Activated CD4-positive, alpha-beta memory T cell treated with anti-CD3 and anti-CD28 coated beads, Interleukin-2, amount 10 ng/mL, durations not matched to agents 7 days and 5 days (primary cell): Measurements from ENCODE around the gene KMT2B. TPM values are rescaled to one million over a fixed set of nuclear protein-coding genes. Genes with fewer than 3 reads are reported as not detected.
"Not testable (repeated sequence)": the region's sequence is repeated elsewhere in the genome, so short reads cannot be mapped to it uniquely, and the experiment has no call there.

Source experiments
- CTCF ChIA-PET: fragments of 350-600 bp; sonication (Branson Sonifier 250); formaldehyde crosslinking; loops from one replicate; lab custom pipeline; 2021; ENCODE audit warnings: antibody characterized with exemption, inconsistent platforms; lab: Charles Lee
- POLR2A ChIA-PET: fragments of 350-600 bp; sonication (Branson Sonifier 250); formaldehyde crosslinking; loops from one replicate; lab custom pipeline; 2021; ENCODE audit warnings: antibody characterized with exemption; lab: Charles Lee
- DNase-seq: peaks from one replicate; pipeline ENCODE4 v3.0.0-alpha.2; 2020
- H3K27ac Mint-ChIP-seq: one replicate; pipeline ENCODE4 v1.8.0; 2021; ENCODE audit warnings: mild to moderate bottlenecking, mixed read lengths
- H3K27me3 Mint-ChIP-seq: one replicate; pipeline ENCODE4 v1.8.0; 2021; ENCODE audit warnings: mixed read lengths
- H3K36me3 Mint-ChIP-seq: one replicate; pipeline ENCODE4 v1.8.0; 2021; ENCODE audit warnings: low read depth, mixed read lengths
- H3K4me1 Mint-ChIP-seq: one replicate; pipeline ENCODE4 v1.8.0; 2021; ENCODE audit warnings: mixed read lengths
- H3K4me3 Mint-ChIP-seq: one replicate; pipeline ENCODE4 v1.8.0; 2021; ENCODE audit warnings: mild to moderate bottlenecking, mixed read lengths
- H3K9me3 Mint-ChIP-seq: one replicate; pipeline ENCODE4 v1.8.0; 2021; ENCODE audit warnings: mixed read lengths
- total RNA-seq, 2 experiments: library from RNA; stranded (reverse); gene quantifications; one replicate each; pipeline ENCODE4 v1.2.3, GENCODE V29; 2021

Gene KMT2B
- 10 to 100 TPM; 57.3 to 57.5 TPM for total RNA-seq

GRCh38 chr19:35717665-35718344, at the start of gene KMT2B:
Gene KMT2B (plus strand): TSS chr19:35718003. CDS start chr19:35718019, 16 bp downstream.
- peak within 1 kb of the TSS; percentile 99 for H3K27ac Mint-ChIP-seq
- H3K4me3 Mint-ChIP-seq, result peak within 1 kb of the TSS; percentile 95
- no peaks in the 10 kb centered on the region for H3K27me3 Mint-ChIP-seq
- CTCF ChIA-PET, result interaction anchor here (1.1 to 1.7 kb wide), 6 partner anchors 15 to 214 kb away, joined by 3 to 8 read pairs (median 6); partner anchors contain the start of gene LIN37
- H3K4me1 Mint-ChIP-seq, result peaks cover 52% of the 10 kb centered on the region
- no peaks in the 10 kb centered on the region for H3K9me3 Mint-ChIP-seq
- POLR2A ChIA-PET, result interaction anchor here (0.9 to 5.1 kb wide), 13 partner anchors 9 to 212 kb away, joined by 3 to 45 read pairs (median 6); partner anchors contain the start of genes HAUS5, IGFLR1, LIN37 and PSENEN
- H3K36me3 Mint-ChIP-seq, result peaks cover 58% of the 10 kb centered on the region
- no peak for DNase-seq

- Mint-ChIP-seq H3K27ac (no peak overlapping the region), H3K4me3 (no peak overlapping the region), H3K9me3 (no peaks in the 10 kb centered on the region), H3K36me3 (no peaks in the 10 kb centered on the region), H3K27me3 (peaks cover 40% of the 10 kb centered on the region), H3K4me1 (peaks cover 7% of the 10 kb centered on the region)
- ChIA-PET POLR2A (interaction anchor here (1.5 kb wide), 1 partner anchor 41 kb away, joined by 3 read pairs; the partner anchor contains the start of gene RBM42), CTCF (interaction anchor here (0.6 kb wide), 1 partner anchor 379 kb away, joined by 3 read pairs; no protein-coding TSS in a partner anchor)
- no peak for DNase-seq
These were observed 48.2 kb upstream of the KMT2B start for GRCh38 chr19:35669566-35669965.

- H3K4me3 Mint-ChIP-seq, result no peak overlapping the region
These were observed 47.8 kb upstream of the KMT2B start for GRCh38 chr19:35669974-35670373.

GRCh38 chr19:35670686-35671085, 47.1 kb upstream of the KMT2B start:
- Mint-ChIP-seq H3K4me3 (no peak overlapping the region), H3K4me1 (peaks cover 7% of the 10 kb centered on the region), H3K27me3 (peaks cover 41% of the 10 kb centered on the region), H3K27ac (no peak overlapping the region), H3K36me3 (no peaks in the 10 kb centered on the region), H3K9me3 (no peaks in the 10 kb centered on the region)
- ChIA-PET POLR2A (interaction anchor here (1.5 kb wide), 1 partner anchor 42 kb away, joined by 3 read pairs; the partner anchor contains the start of gene RBM42), CTCF (no interaction called here)
- no peak for DNase-seq

More at GRCh38 chr19:35669974-35670373, 47.8 kb upstream of the KMT2B start:
- Mint-ChIP-seq H3K36me3 (no peaks in the 10 kb centered on the region), H3K9me3 (no peaks in the 10 kb centered on the region), H3K27ac (no peak overlapping the region), H3K27me3 (peaks cover 40% of the 10 kb centered on the region), H3K4me1 (peaks cover 7% of the 10 kb centered on the region)
- DNase-seq, result no peak
- ChIA-PET POLR2A (interaction anchor here (1.5 kb wide), 1 partner anchor 42 kb away, joined by 3 read pairs; the partner anchor contains the start of gene RBM42), CTCF (interaction anchor here (0.6 kb wide), 1 partner anchor 378 kb away, joined by 3 read pairs; no protein-coding TSS in a partner anchor)

GRCh38 chr19:35671818-35672217, 46.0 kb upstream of the KMT2B start:
- peaks cover 44% of the 10 kb centered on the region for H3K27me3 Mint-ChIP-seq
- CTCF ChIA-PET, result no interaction called here
- H3K4me1 Mint-ChIP-seq, result peaks cover 7% of the 10 kb centered on the region
- POLR2A ChIA-PET, result interaction anchor here (1.0 kb wide), 1 partner anchor 9 kb away, joined by 3 read pairs; no protein-coding TSS in a partner anchor
- H3K36me3 Mint-ChIP-seq, result no peaks in the 10 kb centered on the region
- H3K4me3 Mint-ChIP-seq, result no peak overlapping the region
- H3K27ac Mint-ChIP-seq, result no peak overlapping the region
- no peaks in the 10 kb centered on the region for H3K9me3 Mint-ChIP-seq
- no peak for DNase-seq

- Mint-ChIP-seq H3K36me3 (no peaks in the 10 kb centered on the region), H3K27ac (no peak overlapping the region), H3K4me3 (peak overlapping the region; percentile 64), H3K4me1 (peaks cover 7% of the 10 kb centered on the region), H3K27me3 (peaks cover 48% of the 10 kb centered on the region), H3K9me3 (no peaks in the 10 kb centered on the region)
- CTCF ChIA-PET, result interaction anchor here (0.8 to 0.9 kb wide), 3 partner anchors 10 to 178 kb away, joined by 3 to 4 read pairs (median 3); no protein-coding TSS in a partner anchor
- POLR2A ChIA-PET, result interaction anchor here (0.5 to 1.4 kb wide), 2 partner anchors 21 to 25 kb away, joined by 3 to 8 read pairs; partner anchors contain the start of gene COX6B1
- peak; percentile 73 for DNase-seq
These were observed 44.5 kb upstream of the KMT2B start for GRCh38 chr19:35673121-35673804.

- H3K4me1 Mint-ChIP-seq, result peaks cover 7% of the 10 kb centered on the region
- peaks cover 33% of the 10 kb centered on the region for H3K27me3 Mint-ChIP-seq
- ChIA-PET POLR2A (no interaction called here), CTCF (interaction anchor here (0.6 to 0.9 kb wide), 2 partner anchors 16 to 21 kb away, joined by 3 read pairs; no protein-coding TSS in a partner anchor)
- H3K36me3 Mint-ChIP-seq, result no peaks in the 10 kb centered on the region
- H3K27ac Mint-ChIP-seq, result no peak overlapping the region
- no peaks in the 10 kb centered on the region for H3K9me3 Mint-ChIP-seq
- no peak for DNase-seq
- H3K4me3 Mint-ChIP-seq, result no peak overlapping the region
These were observed 42.1 kb upstream of the KMT2B start for GRCh38 chr19:35675589-35676140.

GRCh38 chr19:35689836-35690235, 28.0 kb upstream of the KMT2B start:
- POLR2A ChIA-PET, result no interaction called here
- no peak for DNase-seq
- peaks cover 13% of the 10 kb centered on the region for H3K4me1 Mint-ChIP-seq
- no peak overlapping the region for H3K4me3 Mint-ChIP-seq
- peaks cover 3% of the 10 kb centered on the region for H3K27me3 Mint-ChIP-seq
- CTCF ChIA-PET, result interaction anchor here (0.6 to 1.0 kb wide), 2 partner anchors 193 to 202 kb away, joined by 3 to 4 read pairs; no protein-coding TSS in a partner anchor
- no peaks in the 10 kb centered on the region for H3K36me3 Mint-ChIP-seq
- no peaks in the 10 kb centered on the region for H3K9me3 Mint-ChIP-seq
- no peak overlapping the region for H3K27ac Mint-ChIP-seq

GRCh38 chr19:35691106-35691505, 26.7 kb upstream of the KMT2B start:
- POLR2A ChIA-PET, H3K27me3 Mint-ChIP-seq, H3K4me3 Mint-ChIP-seq, H3K27ac Mint-ChIP-seq, H3K36me3 Mint-ChIP-seq, DNase-seq, H3K9me3 Mint-ChIP-seq: not testable (repeated sequence)
- peaks cover 13% of the 10 kb centered on the region for H3K4me1 Mint-ChIP-seq
- CTCF ChIA-PET, result interaction anchor here (0.6 to 1.6 kb wide), 2 partner anchors 101 to 128 kb away, joined by 4 read pairs; no protein-coding TSS in a partner anchor

GRCh38 chr19:35692010-35692409, 25.8 kb upstream of the KMT2B start:
- H3K27me3 Mint-ChIP-seq, result peaks cover 3% of the 10 kb centered on the region
- no peak for DNase-seq
- H3K36me3 Mint-ChIP-seq, result no peaks in the 10 kb centered on the region
- ChIA-PET POLR2A (no interaction called here), CTCF (interaction anchor here (0.6 to 1.7 kb wide), 14 partner anchors 11 to 240 kb away, joined by 3 to 9 read pairs (median 4); partner anchors contain the start of genes COX6B1, LIN37, PSENEN and U2AF1L4)
- H3K27ac Mint-ChIP-seq, result no peak overlapping the region
- peaks cover 16% of the 10 kb centered on the region for H3K4me1 Mint-ChIP-seq
- no peak overlapping the region for H3K4me3 Mint-ChIP-seq
- H3K9me3 Mint-ChIP-seq, result no peaks in the 10 kb centered on the region

- H3K36me3 Mint-ChIP-seq, result no peaks in the 10 kb centered on the region
- CTCF ChIA-PET, result interaction anchor here (0.6 to 1.9 kb wide), 19 partner anchors 9 to 356 kb away, joined by 3 to 10 read pairs (median 4); partner anchors contain the start of genes COX6B1, PSENEN and U2AF1L4
- H3K9me3 Mint-ChIP-seq, result no peaks in the 10 kb centered on the region
- H3K4me3 Mint-ChIP-seq, result no peak overlapping the region
- H3K27me3 Mint-ChIP-seq, result peaks cover 3% of the 10 kb centered on the region
- H3K4me1 Mint-ChIP-seq, result peaks cover 18% of the 10 kb centered on the region
- H3K27ac Mint-ChIP-seq, result no peak overlapping the region
- no peak for DNase-seq
- POLR2A ChIA-PET, result interaction anchor here (0.6 to 1.1 kb wide), 3 partner anchors 10 to 34 kb away, joined by 3 read pairs; no protein-coding TSS in a partner anchor
These were observed 24.4 kb upstream of the KMT2B start for GRCh38 chr19:35693422-35693821.
